DND-41 (cell line): ENCODE measurements around the gene INPP5K.

Source experiments
- EZH2 ChIP-seq: IDR thresholded peaks from 3 replicates; pipeline ENCODE4 v1.6.1; 2012; ENCODE audit warnings: borderline replicate concordance, low read depth, mild to moderate bottlenecking, moderate library complexity, low read length, inconsistent platforms; ENCODE audit not compliant: severe bottlenecking
- TF ChIP-seq, protein P1 (sequence below): IDR thresholded peaks from 2 replicates; pipeline ENCODE4 v1.5.1; 2012; ENCODE audit warnings: borderline replicate concordance, low read length, moderate library complexity, mild to moderate bottlenecking; ENCODE audit not compliant: poor library complexity, severe bottlenecking; ENCODE audit errors: extremely low read depth

DNA sequence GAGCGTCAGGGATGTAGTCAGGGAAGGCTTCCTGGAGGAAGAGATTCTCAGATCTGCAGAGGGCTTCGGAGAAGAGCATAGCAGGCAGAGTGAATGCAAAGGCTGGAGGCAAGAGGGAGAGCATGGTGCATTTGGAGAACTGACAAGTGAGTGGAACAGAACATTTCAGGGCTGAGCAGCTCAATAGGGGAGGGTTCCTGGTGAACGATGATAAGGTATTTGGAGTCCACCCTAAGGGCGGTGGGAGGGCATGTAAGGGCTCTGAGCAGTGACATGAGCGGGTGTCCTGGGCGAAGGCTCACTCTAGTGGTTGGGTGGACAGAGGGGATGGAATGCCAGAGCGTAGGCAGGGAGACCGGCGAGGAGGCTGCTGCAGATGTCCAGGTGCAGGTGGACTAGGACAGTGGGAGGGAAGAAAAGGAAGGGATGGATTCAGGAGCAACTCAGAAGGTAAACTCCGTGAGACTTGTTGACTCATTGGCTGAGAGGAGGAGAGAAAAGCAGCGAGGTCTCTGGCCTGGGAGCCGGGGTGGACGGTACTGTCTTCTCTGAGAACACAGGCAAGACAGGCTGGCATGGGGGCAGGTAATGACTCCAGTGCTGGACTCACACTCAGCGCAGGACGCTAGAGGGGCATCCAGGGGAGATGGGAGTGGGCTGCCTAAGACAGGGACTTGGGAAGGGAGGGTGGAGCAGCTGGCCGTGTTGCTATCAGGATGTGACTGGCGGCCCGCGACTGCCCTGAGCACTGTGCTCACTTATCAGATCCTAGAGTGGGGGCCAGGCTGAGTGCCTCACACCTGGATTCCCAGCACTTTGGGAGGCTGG, 47.6 kb upstream of the INPP5K start:
- TF ChIP-seq, protein P1, sequence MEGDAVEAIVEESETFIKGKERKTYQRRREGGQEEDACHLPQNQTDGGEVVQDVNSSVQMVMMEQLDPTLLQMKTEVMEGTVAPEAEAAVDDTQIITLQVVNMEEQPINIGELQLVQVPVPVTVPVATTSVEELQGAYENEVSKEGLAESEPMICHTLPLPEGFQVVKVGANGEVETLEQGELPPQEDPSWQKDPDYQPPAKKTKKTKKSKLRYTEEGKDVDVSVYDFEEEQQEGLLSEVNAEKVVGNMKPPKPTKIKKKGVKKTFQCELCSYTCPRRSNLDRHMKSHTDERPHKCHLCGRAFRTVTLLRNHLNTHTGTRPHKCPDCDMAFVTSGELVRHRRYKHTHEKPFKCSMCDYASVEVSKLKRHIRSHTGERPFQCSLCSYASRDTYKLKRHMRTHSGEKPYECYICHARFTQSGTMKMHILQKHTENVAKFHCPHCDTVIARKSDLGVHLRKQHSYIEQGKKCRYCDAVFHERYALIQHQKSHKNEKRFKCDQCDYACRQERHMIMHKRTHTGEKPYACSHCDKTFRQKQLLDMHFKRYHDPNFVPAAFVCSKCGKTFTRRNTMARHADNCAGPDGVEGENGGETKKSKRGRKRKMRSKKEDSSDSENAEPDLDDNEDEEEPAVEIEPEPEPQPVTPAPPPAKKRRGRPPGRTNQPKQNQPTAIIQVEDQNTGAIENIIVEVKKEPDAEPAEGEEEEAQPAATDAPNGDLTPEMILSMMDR = no peak
- TF ChIP-seq EZH2 = no peak
